ENCODE data around the gene GJD2.

Gene GJD2

DNA sequence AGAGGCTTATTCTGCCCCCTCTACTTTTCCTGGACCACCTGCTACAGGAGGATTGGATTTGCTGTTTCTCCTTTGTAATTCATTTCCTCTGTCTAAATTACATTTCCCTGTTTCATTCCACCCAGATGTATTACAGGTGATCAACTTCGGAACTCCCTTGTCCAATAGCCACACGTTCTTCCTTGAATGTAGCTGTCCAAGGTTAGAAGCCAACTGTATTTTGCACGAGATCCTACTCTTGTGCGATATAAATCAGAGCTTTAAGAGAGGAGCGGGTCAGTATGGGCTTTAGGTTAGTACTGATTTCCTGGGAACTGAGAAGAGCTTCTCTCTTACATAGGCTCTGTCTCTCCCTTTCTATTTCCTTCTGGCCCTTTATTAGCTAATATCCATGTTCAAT is 20.5 kb downstream of the GJD2 start:
- Histone ChIP-seq H3K27me3 (ENCODE audit: insufficient read depth, low read length, poor library complexity, severe bottlenecking) (no peaks in the 10 kb centered on the region), H2AFZ (ENCODE audit: low read length) (no peak overlapping the region), H3K4me1 (ENCODE audit: insufficient read depth, low read length, poor library complexity, severe bottlenecking) (no peaks in the 10 kb centered on the region), H3K9me2 (replicated peaks; ENCODE audit: low read depth, low read length) (no peaks in the 10 kb centered on the region), H3K9me3 (ENCODE audit: insufficient read depth, low read depth, low read length) (no peaks in the 10 kb centered on the region), H3F3A (ENCODE audit: low read depth) (no peaks in the 10 kb centered on the region), H4K20me1 (ENCODE audit: insufficient read depth, low read length, poor library complexity, severe bottlenecking) (no peaks in the 10 kb centered on the region), H3K4me2 (ENCODE audit: low read depth, low read length, poor library complexity, severe bottlenecking) (no peak overlapping the region), H3K79me2 (ENCODE audit: insufficient read depth, low read length) (no peaks in the 10 kb centered on the region), H3K4me3 (ENCODE audit: low read length, poor library complexity, severe bottlenecking) (no peak overlapping the region), H3K36me3 (ENCODE audit: insufficient read depth, low read length) (no peaks in the 10 kb centered on the region), H3K9ac (ENCODE audit: low read depth, low read length, poor library complexity, severe bottlenecking) (no peak overlapping the region)
- TF ChIP-seq EZH2phosphoT487 (IDR thresholded peaks at IDR 0.05; ENCODE audit: borderline replicate concordance) (no peak), CTCF (conservative IDR thresholded peaks at IDR 0.05; ENCODE audit: low read length) (no peak)

DNA sequence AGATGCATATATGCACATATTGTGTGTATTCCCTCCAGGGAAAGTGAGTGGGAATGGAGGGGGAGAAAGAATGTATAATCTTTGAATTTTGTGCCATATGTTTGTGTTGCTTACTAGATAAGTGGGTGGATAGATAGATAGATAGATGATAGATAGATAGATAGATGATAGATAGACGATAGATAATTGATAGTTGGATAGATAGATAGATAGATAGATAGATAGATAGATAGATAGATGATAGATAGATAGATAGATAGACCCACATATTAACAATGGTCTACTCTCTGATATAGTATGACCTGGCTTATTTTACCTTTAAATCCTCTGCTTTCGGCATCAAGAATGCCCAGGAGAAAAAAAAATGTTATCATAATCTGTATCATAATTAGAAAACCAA is 21.2 kb downstream of the GJD2 start:
- no peak overlapping the region for H3K4me3 ChIP-seq (ENCODE audit: low read length, poor library complexity, severe bottlenecking)
- no peaks in the 10 kb centered on the region for H3K27me3 ChIP-seq (ENCODE audit: insufficient read depth, low read length, poor library complexity, severe bottlenecking)
- H3K9me3 ChIP-seq (ENCODE audit: insufficient read depth, low read depth, low read length), result no peaks in the 10 kb centered on the region
- H3F3A ChIP-seq (ENCODE audit: low read depth), result no peaks in the 10 kb centered on the region
- TF ChIP-seq EZH2phosphoT487 (IDR thresholded peaks at IDR 0.05; ENCODE audit: borderline replicate concordance), result no peak
- H3K4me1 ChIP-seq (ENCODE audit: insufficient read depth, low read length, poor library complexity, severe bottlenecking), result no peaks in the 10 kb centered on the region
- no peaks in the 10 kb centered on the region for H3K9me2 ChIP-seq (replicated peaks; ENCODE audit: low read depth, low read length)
- H3K9ac ChIP-seq (ENCODE audit: low read depth, low read length, poor library complexity, severe bottlenecking), result no peak overlapping the region
- no peak overlapping the region for H3K4me2 ChIP-seq (ENCODE audit: low read depth, low read length, poor library complexity, severe bottlenecking)
- no peak overlapping the region for H2AFZ ChIP-seq (ENCODE audit: low read length)
- no peaks in the 10 kb centered on the region for H4K20me1 ChIP-seq (ENCODE audit: insufficient read depth, low read length, poor library complexity, severe bottlenecking)
- H3K36me3 ChIP-seq (ENCODE audit: insufficient read depth, low read length), result no peaks in the 10 kb centered on the region
- no peaks in the 10 kb centered on the region for H3K79me2 ChIP-seq (ENCODE audit: insufficient read depth, low read length)

DNA sequence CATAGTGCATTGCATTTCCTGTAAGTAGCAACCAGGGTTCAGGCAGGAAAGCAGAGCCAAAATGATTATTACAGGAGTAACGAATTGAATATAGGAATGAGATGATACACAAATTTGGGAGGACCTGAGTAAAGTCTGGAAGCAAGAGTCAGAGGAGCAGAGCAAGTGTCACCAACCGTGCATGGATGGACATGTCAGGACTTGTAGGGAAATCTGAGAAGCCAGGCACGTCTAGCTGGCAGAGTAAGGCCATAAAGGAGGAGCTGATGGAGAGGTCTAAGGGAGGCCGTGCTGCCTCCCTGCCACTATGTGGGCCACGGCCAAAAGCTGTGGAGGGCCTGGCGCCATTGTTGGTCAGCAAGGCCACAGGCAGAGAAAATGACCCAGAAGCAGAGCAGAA is 22.4 kb downstream of the GJD2 start:
- no peak for TF ChIP-seq EZH2phosphoT487 (IDR thresholded peaks at IDR 0.05; ENCODE audit: borderline replicate concordance)
- TF ChIP-seq CTCF (conservative IDR thresholded peaks at IDR 0.05; ENCODE audit: low read length), result no peak
- no peaks in the 10 kb centered on the region for H3K9me2 ChIP-seq (replicated peaks; ENCODE audit: low read depth, low read length)
- H3K4me3 ChIP-seq (ENCODE audit: low read length, poor library complexity, severe bottlenecking), result no peak overlapping the region
- H3K27me3 ChIP-seq (ENCODE audit: insufficient read depth, low read length, poor library complexity, severe bottlenecking), result no peaks in the 10 kb centered on the region
- H2AFZ ChIP-seq (ENCODE audit: low read length), result no peak overlapping the region
- no peaks in the 10 kb centered on the region for H3K79me2 ChIP-seq (ENCODE audit: insufficient read depth, low read length)
- no peak overlapping the region for H3K4me2 ChIP-seq (ENCODE audit: low read depth, low read length, poor library complexity, severe bottlenecking)
- no peaks in the 10 kb centered on the region for H3K9me3 ChIP-seq (ENCODE audit: insufficient read depth, low read depth, low read length)
- H3F3A ChIP-seq (ENCODE audit: low read depth), result no peaks in the 10 kb centered on the region
- H3K36me3 ChIP-seq (ENCODE audit: insufficient read depth, low read length), result no peaks in the 10 kb centered on the region
- no peaks in the 10 kb centered on the region for H3K4me1 ChIP-seq (ENCODE audit: insufficient read depth, low read length, poor library complexity, severe bottlenecking)
- H3K9ac ChIP-seq (ENCODE audit: low read depth, low read length, poor library complexity, severe bottlenecking), result no peak overlapping the region
- H4K20me1 ChIP-seq (ENCODE audit: insufficient read depth, low read length, poor library complexity, severe bottlenecking), result no peaks in the 10 kb centered on the region

DNA sequence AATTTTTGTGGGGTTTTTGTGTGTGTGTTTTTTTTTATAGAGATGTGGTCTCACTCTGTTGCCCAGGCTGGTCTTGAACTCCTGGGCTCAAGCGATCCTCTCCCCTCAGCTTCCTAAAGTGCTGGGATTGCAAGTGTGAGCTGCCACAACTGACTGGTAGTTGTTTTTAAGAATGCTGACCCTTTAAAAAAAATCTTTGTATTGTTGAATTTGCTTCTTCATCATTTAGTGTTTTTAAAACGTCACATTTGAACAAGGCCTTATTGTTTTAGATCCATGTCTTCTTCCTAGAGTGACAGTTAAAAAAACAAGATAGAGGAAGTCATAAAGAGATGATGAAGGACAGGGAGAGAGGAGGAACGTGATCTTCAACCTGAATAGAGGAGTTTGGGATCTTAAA is 24.1 kb downstream of the GJD2 start:
- Histone ChIP-seq H3K4me3 (ENCODE audit: low read length, poor library complexity, severe bottlenecking) (no peak overlapping the region), H3K9ac (ENCODE audit: low read depth, low read length, poor library complexity, severe bottlenecking) (no peak overlapping the region), H3K27me3 (ENCODE audit: insufficient read depth, low read length, poor library complexity, severe bottlenecking) (no peaks in the 10 kb centered on the region), H3F3A (ENCODE audit: low read depth) (no peaks in the 10 kb centered on the region), H3K79me2 (ENCODE audit: insufficient read depth, low read length) (no peaks in the 10 kb centered on the region), H3K9me2 (replicated peaks; ENCODE audit: low read depth, low read length) (no peaks in the 10 kb centered on the region), H3K4me1 (ENCODE audit: insufficient read depth, low read length, poor library complexity, severe bottlenecking) (no peaks in the 10 kb centered on the region), H4K20me1 (ENCODE audit: insufficient read depth, low read length, poor library complexity, severe bottlenecking) (no peaks in the 10 kb centered on the region), H3K36me3 (ENCODE audit: insufficient read depth, low read length) (no peaks in the 10 kb centered on the region), H2AFZ (ENCODE audit: low read length) (no peak overlapping the region), H3K4me2 (ENCODE audit: low read depth, low read length, poor library complexity, severe bottlenecking) (no peak overlapping the region), H3K9me3 (ENCODE audit: insufficient read depth, low read depth, low read length) (no peaks in the 10 kb centered on the region)
- no peak for TF ChIP-seq EZH2phosphoT487 (IDR thresholded peaks at IDR 0.05; ENCODE audit: borderline replicate concordance)
- TF ChIP-seq CTCF (conservative IDR thresholded peaks at IDR 0.05; ENCODE audit: low read length), result no peak

All from Loucy (cell line).